Stimulated activated CD4-positive, alpha-beta T cell treated with anti-CD3 and anti-CD28 coated beads, Interleukin-1b, Interleukin-23, amount 100 ng/mL, for 48 hours (primary cell): Measurements from ENCODE around the gene ERGIC2.
"Not testable (repeated sequence)": the region's sequence is repeated elsewhere in the genome, so short reads cannot be mapped to it uniquely, and the experiment has no call there.

Experiments
- DNase-seq: peaks from one replicate; pipeline ENCODE4 v3.0.0-alpha.2; 2020

ERGIC2 gene, protein sequence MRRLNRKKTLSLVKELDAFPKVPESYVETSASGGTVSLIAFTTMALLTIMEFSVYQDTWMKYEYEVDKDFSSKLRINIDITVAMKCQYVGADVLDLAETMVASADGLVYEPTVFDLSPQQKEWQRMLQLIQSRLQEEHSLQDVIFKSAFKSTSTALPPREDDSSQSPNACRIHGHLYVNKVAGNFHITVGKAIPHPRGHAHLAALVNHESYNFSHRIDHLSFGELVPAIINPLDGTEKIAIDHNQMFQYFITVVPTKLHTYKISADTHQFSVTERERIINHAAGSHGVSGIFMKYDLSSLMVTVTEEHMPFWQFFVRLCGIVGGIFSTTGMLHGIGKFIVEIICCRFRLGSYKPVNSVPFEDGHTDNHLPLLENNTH

GRCh38 chr12:29380536-29381523 lies at the start of gene ERGIC2:
TSS of gene ERGIC2 (minus strand) at chr12:29381172. CDS start at chr12:29371633, 9,539 bp downstream.
- peak; percentile 91 for DNase-seq

DNA sequence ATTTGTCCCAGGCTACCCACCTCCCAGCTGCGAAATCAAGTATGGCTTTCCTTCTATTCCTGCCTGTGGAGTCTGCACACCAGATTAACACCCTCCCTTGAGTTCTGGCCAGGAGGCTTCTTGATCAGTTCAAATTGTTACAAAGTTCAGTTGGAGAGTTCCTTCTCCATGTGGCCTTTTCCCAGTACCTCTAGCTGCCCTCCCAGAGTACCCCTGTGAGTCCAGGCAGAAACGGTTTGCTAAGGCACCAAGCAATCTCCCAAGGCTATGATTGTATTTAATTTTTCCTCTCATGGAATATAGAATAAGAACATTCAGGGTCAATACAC lies 49.7 kb upstream of the ERGIC2 start:
- DNase-seq, result no peak

- DNase-seq, result no peak
Observed at GRCh38 chr12:29429999-29430715, 49.2 kb upstream of the ERGIC2 start.

- no peak for DNase-seq
Observed at GRCh38 chr12:29428633-29429032, 47.7 kb upstream of the ERGIC2 start.

- no peak for DNase-seq
Observed at GRCh38 chr12:29427964-29428363, 47.0 kb upstream of the ERGIC2 start.

DNA sequence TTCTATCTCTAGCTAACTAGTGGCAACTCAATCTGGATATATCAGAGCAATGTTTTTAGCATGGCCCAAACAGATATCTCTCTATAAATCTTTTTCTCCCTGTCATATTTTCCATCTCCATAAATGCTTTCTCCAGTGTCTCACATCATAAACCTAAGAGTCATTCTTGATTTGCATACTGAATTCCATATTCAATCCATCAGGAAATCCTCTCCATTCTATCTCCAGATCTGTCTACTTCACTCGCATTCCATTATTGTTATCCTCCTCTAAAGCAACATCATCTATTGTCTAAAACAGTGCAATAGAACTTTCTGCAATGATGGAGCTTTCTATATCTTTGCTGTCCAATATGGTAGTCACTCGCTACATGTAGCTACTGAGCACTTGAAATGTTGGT lies 45.5 kb upstream of the ERGIC2 start:
- no peak for DNase-seq

DNA sequence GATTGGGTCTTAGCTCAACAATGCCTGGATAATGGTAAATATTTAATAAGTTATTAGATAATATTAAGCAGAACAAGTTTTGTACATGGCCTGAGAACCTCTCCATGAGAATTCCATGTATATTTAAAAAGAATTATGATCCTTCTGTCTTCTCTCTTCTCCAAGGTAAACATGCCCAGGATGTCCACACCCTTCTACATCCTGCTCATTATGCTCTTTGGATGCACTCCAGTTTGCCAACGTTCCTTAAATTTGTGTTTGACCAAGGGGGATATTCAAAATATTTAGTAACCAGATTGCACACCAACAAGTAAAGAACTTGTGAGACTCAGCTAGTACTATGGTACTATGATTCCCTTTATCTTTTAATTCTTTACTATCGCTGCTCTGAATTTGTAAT lies 44.8 kb upstream of the ERGIC2 start:
- no peak for DNase-seq

GRCh38 chr12:29416748-29417147 lies 35.8 kb upstream of the ERGIC2 start:
- no peak for DNase-seq

- DNase-seq, result no peak
Observed at GRCh38 chr12:29415111-29415510, 34.1 kb upstream of the ERGIC2 start.

- no peak for DNase-seq
Observed at GRCh38 chr12:29414368-29414767, 33.4 kb upstream of the ERGIC2 start.

DNA sequence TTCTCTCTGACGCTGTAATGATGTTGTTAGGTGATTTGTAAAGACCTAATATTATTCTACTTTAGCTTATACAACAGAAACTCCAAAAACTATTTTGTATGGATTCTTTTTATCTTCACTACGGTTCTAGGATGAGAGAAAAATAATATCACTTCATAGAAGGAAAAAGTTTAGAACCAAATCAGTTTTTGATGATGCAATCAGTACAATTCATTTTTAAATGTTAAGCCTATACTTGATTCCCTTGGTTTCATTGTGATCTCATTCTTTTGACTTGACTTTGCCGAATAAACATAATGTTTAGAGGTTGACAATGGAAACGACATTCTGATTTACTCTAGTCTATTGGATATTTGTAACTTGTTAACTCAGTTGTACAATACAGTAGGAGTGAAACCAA lies 24.6 kb upstream of the ERGIC2 start:
- no peak for DNase-seq

DNA sequence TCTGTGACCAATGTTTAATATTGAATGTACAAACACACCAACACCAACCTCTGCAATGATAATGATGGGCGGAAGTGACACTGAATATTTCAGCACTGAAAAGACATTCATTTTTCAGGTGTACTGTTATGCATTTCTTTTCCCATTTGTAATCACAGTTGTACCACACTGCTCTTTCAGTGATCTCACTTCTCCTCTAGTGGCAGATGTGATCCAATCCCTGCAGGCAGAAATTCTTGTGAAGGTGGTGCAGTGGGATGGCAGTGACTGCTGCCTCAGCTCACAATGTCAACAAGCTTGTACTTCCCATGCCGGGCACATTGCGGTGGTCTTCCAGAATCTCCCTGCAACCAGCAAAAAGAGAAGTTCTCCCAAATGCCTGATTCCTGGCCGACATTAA lies 23.0 kb upstream of the ERGIC2 start:
- no peak for DNase-seq

GRCh38 chr12:29402437-29402836 lies 21.5 kb upstream of the ERGIC2 start:
- no peak for DNase-seq

DNA sequence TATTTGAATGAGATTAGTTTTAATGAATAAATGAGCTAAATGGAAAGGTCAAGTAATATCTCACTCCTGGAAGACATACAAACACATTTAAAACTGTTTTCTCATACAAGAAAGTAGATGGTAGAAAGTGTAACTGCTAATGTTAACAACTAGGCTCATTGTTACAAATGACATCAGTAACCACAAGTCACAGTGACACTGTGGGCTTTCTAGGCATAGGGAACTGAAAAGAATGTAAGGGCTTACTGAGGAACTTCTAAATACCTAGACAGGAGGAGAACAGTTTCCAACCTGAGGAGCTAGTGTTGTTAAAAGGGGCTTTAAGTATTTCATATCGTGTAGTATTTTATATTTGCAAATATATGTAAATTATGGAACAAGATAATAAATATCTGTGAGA lies 17.5 kb upstream of the ERGIC2 start:
- DNase-seq, result no peak

DNA sequence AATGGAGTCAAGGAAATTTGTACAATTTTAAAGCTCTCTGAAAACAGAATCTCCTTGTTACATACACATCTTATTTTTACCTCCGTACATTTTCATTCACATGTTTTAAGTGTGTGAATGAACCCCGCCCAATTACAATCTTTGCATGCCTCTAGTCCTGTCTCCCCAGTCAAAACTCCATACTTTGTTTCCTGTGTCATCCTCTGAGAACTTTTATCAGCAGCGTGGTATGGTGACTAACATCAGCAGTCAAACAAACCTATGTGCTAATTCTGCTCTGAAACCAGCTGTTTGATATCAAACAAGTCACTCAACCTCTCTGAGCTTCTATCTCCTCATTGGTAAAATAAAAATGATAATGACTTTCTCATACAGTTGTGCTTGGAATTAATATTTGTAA lies 15.8 kb upstream of the ERGIC2 start:
- no peak for DNase-seq

DNA sequence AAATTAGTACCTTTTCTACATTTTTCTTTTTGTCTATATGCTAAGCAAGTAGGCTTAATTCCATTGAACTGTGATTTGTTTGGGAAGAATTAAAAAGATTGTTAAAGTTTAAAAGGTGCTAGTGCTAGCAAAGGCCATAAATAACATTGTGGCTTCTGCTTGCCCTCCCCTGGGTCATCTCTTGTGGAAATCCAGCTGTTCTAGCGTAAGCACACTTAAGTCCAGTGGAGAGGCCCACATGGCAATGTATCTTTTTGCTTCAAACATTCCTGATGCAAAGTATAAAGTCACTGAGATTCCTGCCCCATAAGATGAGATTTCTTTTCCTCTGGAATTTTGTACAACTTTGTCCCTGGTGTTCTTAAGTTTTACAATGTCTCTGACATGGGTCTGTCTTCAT lies 14.4 kb upstream of the ERGIC2 start:
- DNase-seq, result no peak

DNA sequence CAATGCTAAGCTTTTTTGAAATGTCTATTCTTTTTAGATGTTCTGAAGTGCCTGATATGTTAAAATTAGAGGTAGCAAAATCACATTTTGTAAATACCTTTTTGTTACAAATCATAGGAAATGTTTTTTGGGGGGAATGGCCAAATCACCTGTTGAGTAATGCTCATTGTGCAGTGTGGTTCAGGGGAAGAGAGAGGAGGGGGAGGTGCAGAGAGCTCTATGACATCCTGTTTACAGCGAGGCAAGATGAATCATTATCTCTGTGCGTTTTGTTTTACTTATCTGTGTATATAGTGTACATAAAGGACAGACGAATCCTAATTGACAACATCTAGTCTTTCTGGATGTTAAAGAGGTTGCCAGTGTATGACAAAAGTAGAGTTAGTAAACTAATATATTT lies 9.4 kb upstream of the ERGIC2 start:
- peak; percentile 23 for DNase-seq

GRCh38 chr12:29389295-29389919 lies 8.4 kb upstream of the ERGIC2 start:
- no peak for DNase-seq

GRCh38 chr12:29386084-29386680 lies 5.2 kb upstream of the ERGIC2 start:
- DNase-seq, result not testable (repeated sequence)

GRCh38 chr12:29385194-29385593 lies 4.2 kb upstream of the ERGIC2 start:
- not testable (repeated sequence) for DNase-seq

DNA sequence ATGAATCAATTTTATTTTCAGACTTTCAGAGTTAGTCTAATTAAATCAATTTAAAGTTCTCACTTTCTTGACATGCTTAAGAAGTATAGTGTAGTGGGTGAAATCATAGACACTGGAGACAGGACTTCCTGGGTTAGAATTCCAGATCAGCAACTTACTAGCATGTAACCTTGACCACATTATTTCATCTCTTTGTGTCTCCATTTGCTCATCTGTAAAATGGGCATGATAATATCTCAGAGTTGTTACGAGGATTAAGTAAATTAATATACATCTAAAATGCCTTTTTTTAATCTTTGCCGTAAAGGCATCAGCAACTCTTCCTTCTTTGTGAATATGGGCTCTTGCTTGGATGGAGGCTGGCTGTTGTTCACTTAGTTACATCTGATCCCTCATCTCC lies 1.3 kb upstream of the ERGIC2 start:
- no peak for DNase-seq

DNA sequence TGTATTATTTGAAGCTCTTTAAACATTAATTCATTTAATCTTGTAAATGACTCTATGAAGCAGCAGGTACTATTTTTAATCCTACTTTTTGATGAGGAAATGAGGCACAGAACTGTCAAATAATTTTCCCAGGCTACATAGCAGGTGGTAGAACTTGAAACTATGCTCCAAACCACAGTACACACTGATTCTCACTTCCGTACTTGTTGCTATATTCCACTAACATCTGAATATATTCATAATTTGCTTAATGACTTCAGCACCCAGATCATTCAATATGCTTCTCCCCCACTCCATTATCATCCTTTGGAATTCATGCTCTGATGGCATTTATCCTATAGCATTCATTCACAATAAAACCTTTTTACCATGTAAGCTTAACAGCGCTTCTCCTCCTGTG lies 4.9 kb downstream of the ERGIC2 start:
- no peak for DNase-seq

- no peak for DNase-seq
Observed at GRCh38 chr12:29374913-29375312, 6.1 kb downstream of the ERGIC2 start.
